Hematopoietic multipotent progenitor cell treated with erythropoietin and hydrocortisone succinate and interleukin-3 and kit ligand, for 4 days (in vitro differentiated cells): ENCODE measurements around the gene GNAI2.
"Not testable (repeated sequence)": the region's sequence is repeated elsewhere in the genome, so short reads cannot be mapped to it uniquely, and the experiment has no call there.

Source experiments
- DNase-seq: peaks from one replicate; pipeline ENCODE4 v3.0.0-alpha.2; 2015

Gene GNAI2

DNA sequence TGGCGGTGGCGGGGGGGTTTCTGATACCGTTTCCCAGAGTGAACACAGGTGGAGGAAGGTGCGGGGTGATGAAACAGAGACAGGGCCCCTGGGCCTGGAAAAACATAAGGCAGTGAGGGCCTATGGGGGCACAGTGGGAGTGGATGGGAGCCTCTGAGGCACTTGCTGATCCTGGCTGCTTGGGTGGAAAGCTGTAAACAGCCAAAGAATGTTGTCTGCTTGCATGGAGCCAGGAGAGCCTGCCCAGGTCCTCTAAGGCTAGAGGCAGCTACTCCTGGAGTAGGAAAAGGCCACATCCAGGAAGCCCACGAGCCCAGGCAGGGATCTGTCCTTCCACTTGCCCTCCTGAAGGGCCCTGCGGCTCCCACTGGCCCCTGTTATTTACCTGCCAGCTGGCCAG lies 30.0 kb downstream of the GNAI2 start:
- DNase-seq: no peak

DNA sequence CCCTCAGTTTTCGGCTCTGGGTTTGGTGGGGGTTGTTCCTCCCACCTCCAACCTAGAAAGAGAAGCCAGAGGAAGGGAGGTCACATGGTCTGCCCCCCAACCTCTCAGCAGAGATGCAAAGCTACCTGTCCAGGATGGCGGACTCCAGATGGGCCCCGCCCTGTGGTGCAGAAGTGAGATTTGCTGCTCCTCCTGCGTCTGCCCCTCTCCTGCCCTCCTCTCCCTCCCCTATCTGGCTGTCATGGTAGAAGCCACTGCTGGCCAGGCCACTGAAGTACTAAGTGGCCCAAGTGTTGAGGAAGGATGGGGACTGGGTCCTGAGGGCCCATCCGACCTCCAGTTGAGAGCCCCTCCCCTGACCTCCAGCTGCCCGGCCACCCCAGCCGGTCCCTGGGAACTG lies 30.8 kb downstream of the GNAI2 start:
- DNase-seq: no peak

DNA sequence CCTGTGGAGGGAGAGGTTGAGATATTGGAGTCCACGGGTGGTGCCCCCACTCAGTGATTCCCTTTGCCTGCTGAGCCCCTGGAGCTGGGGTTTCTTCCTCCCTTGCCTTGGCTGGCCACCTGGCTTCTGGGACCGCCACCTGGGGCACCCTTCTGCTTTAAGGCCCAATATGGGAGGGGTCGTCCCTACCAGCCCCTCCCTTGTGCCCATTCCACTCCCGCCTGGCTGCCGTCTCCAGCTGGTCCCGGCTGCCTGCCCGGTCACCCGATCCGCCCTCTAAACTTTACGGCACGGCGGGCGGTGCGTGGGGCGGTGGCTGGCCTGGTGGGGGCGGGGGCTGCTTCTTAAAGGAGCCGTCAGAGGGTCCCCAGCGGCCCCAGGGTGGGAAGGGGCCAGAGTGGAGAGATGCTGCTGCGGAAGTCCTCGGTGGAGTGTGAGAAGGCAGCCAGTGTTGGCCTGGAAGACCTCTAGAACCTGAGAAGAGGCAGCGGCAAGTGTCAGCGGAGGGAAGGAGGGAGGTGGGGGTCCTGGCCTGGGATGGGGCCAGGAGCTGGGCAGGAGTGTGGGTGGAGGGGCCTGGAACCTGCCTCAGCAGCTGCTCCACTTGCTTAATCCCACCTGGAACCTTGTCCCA lies 31.4 kb downstream of the GNAI2 start:
- no peak for DNase-seq

- no peak for DNase-seq
These were observed 32.3 kb downstream of the GNAI2 start for GRCh38 chr3:50268276-50268675.

DNA sequence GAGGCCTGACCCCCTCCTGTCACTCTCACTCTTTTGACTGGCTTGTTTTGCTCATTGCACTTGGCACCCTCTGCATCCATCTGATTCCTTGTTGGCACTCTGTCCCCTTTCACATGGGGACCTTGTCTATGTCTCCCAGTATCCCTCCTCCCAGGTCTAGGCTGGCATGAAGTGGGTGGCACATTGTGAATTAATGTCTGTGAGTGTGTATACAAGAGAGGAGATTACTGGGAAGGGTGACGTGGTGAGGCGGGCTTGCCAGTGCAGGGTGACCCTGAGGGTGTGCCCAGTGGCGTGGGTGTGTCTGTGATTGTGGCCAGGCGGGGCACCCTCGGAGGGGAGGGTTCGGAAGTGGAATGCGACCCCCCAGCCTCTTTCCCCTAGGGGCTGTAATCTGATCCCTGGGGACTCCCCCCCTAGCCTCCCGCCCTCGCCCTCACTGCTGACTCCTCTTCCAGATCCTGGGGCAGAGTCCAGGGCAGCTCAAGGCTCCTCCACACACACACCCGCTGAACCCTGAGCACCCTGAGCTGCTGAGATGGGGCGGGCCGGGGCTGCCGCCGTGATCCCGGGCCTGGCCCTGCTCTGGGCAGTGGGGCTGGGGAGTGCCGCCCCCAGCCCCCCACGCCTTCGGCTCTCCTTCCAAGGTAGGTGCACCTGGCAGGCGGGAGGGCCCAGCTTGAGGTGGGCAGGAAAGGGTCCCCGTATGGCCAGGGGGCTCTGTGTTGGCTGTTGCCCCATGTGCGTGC lies 32.9 kb downstream of the GNAI2 start, which contains the start of gene SEMA3B:
Gene SEMA3B (plus strand): TSS at position 445 of the 749 bp plus-strand sequence. CDS start 94 bp downstream, at position 539.
- DNase-seq: no peak

GRCh38 chr3:50269460-50269859 lies 33.5 kb downstream of the GNAI2 start:
- no peak for DNase-seq

DNA sequence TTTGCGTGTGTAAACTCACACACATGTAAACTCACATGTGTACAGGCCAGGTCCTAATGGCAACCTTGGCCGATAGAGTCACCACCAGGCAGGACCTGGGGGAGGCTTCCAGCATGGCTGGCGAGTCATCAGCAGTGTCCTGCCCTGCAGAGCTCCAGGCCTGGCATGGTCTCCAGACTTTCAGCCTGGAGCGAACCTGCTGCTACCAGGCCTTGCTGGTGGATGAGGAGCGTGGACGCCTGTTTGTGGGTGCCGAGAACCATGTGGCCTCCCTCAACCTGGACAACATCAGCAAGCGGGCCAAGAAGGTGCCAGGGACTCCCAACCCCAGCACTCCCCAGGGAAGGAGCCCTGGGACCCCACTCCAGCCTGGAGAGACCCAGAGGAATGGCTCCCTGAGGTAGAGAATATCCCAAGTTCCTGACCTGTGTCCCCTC lies 34.0 kb downstream of the GNAI2 start:
- no peak for DNase-seq

GRCh38 chr3:50270422-50271224 lies 34.6 kb downstream of the GNAI2 start:
- no peak for DNase-seq

DNA sequence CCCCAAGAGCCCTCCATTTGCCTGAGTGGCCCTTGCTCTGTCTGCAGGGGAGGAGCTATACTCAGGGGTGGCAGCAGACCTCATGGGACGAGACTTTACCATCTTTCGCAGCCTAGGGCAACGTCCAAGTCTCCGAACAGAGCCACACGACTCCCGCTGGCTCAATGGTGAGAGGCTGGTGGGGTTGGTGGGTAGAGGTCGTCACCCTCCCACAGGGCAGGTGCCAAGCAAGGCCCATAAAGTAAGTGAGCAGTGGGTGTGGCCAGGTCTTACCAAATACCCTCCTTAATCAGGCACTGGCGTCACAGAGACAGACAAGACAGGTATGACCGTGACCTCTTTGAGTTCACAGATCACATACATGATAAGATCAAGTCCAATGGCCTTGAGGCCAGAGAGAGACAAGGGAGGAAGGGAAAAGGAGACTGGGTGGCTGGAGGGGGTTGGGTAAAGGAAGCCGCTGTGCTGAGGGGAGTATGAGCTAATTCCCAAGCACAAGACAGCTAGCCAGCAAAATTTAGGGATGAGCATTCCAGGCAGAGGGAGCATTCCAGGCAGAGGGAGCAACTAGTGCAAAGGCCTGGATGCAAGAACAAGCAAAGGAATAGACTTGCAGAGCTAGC lies 35.4 kb downstream of the GNAI2 start:
- DNase-seq: no peak

DNA sequence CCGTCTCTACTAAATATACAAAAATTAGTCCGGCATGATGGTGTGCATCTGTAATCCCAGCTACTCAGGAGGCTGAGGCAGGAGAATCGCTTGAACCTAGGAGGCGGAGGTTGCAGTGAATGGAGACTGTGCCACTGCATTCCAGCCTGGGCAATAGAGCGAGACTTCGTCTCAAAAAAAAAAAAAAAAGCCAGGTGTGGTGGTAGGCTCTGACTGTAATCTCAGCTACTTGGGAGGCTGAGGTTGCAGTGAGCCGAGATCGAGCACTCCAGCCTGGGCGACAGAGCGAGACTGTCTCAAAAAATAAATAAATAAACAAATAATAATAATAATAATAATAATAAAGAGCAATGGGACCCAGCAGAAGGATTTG lies 36.5 kb downstream of the GNAI2 start:
- not testable (repeated sequence) for DNase-seq

DNA sequence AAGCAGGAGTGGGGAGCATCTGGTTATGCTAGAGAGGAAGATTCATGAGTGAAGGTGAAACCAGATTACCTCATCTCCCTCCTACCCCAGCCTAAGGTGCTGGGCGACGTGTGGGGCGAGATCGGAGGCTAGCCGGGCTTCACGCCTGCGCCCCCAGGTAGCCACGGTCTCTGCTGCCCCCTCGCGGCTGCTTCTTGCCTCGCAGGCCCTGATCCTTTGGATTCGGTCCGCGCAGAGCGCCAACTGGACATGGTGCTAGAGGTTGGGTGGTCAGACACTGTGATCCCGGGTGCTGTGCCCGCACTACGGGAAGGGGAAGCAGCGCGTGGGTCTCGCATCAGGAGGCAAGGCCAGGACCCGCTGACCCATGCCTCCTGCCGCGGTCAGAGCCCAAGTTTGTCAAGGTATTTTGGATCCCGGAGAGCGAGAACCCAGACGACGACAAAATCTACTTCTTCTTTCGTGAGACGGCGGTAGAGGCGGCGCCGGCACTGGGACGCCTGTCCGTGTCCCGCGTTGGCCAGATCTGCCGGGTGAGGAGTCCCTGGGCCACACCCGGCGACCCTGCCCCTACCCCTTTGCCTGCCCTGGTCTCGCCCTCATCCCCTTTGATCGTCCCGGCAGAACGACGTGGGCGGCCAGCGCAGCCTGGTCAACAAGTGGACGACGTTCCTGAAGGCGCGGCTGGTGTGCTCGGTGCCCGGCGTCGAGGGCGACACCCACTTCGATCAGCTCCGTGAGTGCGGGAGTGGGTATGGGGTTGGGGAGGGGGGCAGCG lies 37.1 kb downstream of the GNAI2 start:
- peak; percentile 89 for DNase-seq

DNA sequence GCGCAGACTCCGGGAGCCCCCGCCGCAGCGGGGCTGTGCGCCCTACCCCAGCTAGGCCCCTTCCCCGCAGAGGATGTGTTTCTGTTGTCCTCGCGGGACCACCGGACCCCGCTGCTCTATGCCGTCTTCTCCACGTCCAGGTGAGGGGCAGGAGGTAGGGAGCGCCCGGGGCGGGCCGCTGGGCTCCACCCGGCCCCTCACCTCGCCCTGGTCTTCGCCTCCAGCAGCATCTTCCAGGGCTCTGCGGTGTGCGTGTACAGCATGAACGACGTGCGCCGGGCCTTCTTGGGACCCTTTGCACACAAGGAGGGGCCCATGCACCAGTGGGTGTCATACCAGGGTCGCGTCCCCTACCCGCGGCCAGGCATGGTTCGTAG lies 37.7 kb downstream of the GNAI2 start:
- no peak for DNase-seq

DNA sequence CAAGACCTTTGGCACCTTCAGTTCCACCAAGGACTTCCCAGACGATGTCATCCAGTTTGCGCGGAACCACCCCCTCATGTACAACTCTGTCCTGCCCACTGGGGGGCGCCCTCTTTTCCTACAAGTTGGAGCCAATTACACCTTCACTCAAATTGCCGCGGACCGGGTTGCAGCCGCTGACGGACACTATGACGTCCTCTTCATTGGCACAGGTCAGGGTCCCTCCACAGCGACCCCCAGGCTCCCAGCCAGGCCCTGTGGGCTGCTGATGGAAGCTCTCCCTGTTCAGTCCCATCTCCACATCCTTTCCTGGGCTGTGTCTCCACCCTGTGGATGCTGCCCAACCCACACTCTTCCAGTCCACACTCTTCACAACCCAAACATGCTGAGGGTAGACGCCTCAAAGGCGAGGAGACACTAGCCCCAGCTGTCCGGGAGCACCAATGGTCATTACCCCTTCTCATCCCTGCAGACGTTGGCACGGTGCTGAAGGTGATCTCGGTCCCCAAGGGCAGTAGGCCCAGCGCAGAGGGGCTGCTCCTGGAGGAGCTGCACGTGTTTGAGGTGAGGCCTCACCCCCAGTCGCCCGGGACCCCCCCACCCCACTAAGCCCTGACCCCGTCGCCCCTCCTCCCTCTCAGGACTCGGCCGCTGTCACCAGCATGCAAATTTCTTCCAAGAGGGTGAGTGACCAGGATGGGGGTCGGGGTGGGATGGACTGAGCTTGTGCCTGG lies 38.5 kb downstream of the GNAI2 start:
- DNase-seq: peak; percentile 88

- no peak for DNase-seq
These were observed 39.4 kb downstream of the GNAI2 start for GRCh38 chr3:50275141-50275995.

- DNase-seq: peak; percentile 67
These were observed 40.2 kb downstream of the GNAI2 start for GRCh38 chr3:50275996-50276761.

- DNase-seq: no peak
These were observed 40.7 kb downstream of the GNAI2 start for GRCh38 chr3:50276762-50277101.

DNA sequence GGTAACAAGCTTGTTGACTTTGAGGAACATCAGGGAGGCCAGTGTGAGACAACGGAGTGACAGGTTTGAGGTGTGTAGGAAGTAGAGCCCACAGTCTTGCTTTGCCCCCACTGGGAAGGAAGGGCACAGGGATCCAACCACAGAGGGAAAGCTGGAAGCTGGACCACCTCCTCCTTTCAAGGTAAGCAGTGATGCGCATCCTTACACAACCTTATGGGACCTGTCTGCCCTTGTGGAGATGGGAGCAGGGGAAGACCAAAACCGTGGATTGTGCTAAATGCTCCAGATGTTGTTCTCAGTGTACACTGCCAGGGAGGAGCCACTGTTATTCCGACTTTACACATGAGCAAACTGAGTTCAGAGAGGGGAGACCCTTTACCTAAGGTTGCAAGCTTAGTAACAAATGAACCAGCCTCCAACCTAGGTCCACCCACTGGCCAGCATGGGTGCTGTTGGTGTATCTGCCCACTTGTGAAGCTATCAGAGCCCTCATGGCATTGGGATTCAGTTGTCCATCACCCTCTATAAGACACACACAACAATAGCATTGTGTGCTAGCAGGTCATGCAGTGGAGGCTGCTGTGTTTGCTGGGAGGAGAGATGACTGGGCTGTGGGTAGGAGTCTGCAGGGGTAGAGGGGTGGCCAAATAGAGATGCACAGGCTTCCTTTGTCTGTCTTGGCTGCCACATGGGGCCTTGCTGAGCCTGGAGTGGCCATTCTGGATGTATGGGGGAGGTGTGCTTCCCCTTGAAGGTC lies 42.3 kb downstream of the GNAI2 start:
- DNase-seq: no peak

- no peak for DNase-seq
These were observed 42.8 kb downstream of the GNAI2 start, which contains the start of gene LSMEM2 for GRCh38 chr3:50278880-50279224. Gene LSMEM2 (plus strand): TSS chr3:50279087. CDS start chr3:50279114, 27 bp downstream.
